Subcutaneous adipose tissue (tissue), 4 donors: ENCODE data around the gene CCL4. TPM values are rescaled to one million over a fixed set of nuclear protein-coding genes. Genes with fewer than 3 reads are reported as not detected.

Experiments
- CTCF ChIP-seq: fragments of 450-650 bp; IDR thresholded peaks from one replicate; pipeline ENCODE4 v1.5.1; 2016; ENCODE audit warnings: low read depth, mild to moderate bottlenecking, control low read depth, antibody characterized with exemption, moderate library complexity
- total RNA-seq, 4 donors: library from RNA; depleted of rRNA; stranded (reverse); fragments of >200 nt; gene quantifications; one replicate each; pipeline ENCODE4 v1.1.0, GENCODE V29; 2016

Gene CCL4
- total RNA-seq, 4 donors from 2014 or later = 2.2 to 4.2 (median 3.1) TPM; not detected in 1

DNA sequence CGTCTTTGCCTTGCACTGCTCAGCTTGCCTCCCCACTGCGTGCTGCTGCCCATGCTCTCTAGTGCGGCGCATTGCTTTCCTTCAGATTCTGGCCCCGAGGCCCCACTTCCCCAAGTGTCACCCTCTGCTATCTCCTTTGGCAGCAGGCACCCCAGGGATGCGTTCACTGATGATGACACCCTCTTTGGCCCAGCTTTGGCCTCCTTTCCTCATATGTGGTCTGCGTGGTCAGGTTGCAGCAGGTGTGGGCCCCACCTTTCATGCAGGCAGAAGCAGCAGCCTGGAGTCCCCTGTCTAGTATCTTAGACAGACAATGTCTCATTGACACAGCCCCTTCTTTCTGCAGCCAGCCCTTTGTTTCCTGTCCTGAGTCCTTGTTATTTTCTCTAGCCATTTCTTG, 8.9 kb upstream of the CCL4 start:
- no peak for TF ChIP-seq CTCF

GRCh38 chr17:36095992-36096391, 7.6 kb upstream of the CCL4 start:
- no peak for TF ChIP-seq CTCF

GRCh38 chr17:36104701-36105181, 1.1 kb downstream of the CCL4 start:
- no peak for TF ChIP-seq CTCF

GRCh38 chr17:36105781-36106492, 2.3 kb downstream of the CCL4 start:
- TF ChIP-seq CTCF = no peak

DNA sequence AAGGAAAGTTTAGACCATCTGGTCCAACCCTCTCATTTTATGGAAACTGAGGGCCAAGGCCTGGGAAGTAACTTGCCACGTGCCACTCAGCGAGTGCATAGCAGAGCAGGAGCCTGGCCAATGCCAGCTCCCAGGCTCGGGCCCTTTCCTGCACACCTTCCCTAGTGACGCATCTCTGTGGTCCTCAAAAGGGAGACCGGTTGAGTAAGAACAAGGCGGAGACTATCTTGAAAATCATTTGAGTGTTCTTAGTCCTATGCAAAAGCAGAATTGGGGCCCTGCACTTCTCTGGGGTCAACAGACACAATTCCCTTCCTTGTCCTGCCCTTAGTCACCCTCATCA, 2.8 kb downstream of the CCL4 start:
- TF ChIP-seq CTCF = no peak

DNA sequence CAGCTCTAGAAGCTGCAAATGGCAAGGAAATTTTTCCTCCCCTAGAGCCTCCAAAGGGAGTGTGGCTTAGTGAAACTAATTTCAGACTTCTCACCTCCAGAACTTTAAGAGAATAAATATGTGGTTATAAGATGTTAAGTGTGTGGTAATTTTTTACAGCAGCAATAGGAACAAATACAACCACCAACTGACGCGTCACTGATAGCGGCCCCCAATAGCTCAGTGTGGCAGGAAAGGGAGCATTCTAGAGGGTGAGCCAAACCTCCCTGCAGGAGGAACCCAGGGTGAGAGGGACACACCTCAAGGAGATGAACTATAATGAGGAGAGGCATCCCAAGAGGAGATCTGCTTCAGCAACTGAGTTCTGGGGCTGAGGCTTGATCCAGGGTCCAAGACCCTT, 4.0 kb downstream of the CCL4 start:
- no peak for TF ChIP-seq CTCF

- no peak for TF ChIP-seq CTCF
Observed at GRCh38 chr17:36111068-36111490, 7.5 kb downstream of the CCL4 start.
